GM19240 (cell line): ENCODE data around the gene SNRNP70.

ENCODE experiments used
- DNase-seq: peaks from one replicate; pipeline ENCODE4 v3.0.0; 2011; ENCODE audit warnings: low spot score; ENCODE audit not compliant: insufficient read length

Gene SNRNP70

DNA sequence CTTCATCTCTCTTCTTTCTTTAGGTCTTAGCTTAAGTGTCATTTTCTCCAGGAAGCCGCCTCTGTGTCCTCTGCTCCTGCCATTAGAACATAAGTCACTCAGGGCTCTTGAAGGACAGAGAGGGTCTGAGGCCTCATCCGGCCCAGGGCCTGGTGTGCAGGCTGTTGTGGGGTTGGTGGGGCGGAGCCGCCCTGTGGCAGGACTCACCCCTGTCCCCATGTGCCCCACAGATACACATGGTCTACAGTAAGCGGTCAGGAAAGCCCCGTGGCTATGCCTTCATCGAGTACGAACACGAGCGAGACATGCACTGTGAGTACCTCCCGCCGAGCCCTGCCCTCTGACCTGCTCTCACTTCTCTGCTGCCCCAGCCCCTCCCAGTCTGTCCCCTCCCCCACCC, 15.9 kb downstream of the SNRNP70 start:
- no peak for DNase-seq

DNA sequence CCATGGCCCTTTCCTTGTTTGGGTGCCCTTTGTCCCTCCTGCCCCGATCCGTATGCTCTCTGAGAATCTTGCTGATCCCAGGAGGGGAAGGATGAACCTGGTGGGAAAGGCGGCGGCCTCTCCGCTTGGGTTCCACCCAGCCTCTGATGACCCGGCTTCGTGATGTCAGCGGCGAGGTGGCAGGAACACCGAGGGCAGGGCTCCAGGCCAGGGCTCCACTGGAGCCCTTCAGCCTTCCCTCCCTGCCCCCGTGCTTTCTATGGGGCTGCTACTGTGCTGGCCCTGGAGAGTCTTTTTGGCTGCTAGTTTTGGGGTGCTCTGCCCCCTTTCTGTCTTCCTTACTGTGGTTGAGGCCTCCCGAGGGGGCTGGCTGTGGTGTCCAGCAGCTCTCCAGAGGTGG, 17.1 kb downstream of the SNRNP70 start:
- DNase-seq = no peak

DNA sequence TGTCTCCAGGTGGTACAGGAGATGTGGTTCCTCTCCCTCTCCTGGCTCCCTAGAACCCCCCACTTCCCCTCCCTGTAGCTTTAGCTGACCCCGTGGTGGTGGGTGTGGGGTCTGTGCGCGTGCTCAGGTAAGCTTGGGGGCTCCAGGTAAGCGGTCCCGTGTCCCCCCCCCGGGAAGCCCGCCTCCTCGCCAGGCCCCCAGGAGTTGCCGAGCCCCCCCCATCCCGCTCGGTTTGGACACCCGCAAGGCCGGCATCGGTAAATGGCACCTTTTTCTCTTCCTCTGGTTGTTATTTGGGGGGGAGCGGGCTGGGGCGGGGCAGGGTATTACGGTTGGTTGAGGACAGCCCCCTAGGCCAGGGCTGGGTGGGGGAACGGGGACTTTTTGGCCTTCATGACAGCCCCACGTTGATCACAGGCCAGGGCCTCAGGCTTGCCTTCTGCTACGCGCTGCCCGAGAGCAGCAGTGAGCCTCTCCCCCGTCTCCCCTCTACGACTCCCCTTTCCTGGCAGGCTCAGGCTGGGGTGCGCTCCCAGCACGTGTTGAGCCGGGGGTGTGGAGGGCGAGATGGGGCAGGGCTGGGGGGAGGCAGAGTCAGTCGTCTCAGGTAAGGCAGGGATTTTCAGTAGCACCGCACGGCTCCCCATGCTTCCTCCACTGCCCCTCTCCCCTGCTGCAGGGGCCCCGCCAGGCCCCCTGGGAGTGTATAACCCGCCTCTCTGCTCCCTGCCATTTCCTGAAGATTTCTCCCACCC, 18.3 kb downstream of the SNRNP70 start:
- no peak for DNase-seq

DNA sequence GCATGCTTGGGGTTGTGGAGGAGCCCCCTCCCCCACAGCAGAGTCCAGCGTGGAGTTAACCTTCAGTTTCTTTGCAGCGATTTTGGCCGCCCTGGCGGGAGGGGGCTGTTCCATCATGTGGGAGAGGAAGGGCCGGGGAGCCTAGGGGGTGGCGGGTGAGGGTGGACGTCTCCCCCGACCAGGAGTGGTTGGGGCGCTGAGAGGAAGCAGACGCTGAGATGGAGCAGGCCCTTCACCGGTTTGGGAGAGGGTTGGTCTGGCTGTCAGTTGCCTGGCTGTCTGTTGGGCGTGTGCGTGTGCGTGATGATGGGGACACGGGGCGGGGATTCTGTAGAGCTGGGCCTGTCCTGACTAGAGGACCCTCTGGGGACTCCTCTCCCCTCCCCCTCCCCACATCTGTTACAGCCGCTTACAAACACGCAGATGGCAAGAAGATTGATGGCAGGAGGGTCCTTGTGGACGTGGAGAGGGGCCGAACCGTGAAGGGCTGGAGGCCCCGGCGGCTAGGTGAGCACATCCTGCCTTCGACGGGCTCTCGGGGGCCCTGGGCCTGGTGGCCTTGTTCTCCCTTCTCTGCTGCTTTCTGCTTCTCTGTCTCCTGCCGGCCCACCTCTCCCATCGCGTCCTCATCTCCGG, 19.1 kb downstream of the SNRNP70 start:
- no peak for DNase-seq

DNA sequence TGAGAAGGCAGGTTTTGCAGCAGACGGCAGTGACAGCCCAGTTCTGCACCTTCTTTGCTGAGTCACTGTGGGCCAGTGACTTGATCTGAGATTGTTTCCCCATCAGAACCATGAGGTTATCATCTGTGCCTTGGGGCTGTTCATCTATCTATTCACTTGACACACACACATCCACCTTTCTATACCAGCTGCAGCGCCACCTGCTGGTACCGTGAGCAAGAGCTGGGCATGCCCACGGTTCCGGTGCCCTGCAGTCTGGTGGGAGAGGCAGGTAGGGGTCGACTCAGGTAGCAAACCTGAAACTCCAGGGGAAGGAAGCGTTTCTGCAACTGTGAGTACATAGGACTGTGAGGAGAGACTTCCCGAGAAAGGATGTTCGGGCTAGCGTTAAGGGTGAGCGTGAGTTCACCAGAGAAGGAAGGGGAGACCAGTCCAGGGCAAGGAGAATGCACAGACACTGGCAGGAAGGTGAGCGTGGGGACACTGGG, 21.4 kb downstream of the SNRNP70 start:
- DNase-seq = no peak

DNA sequence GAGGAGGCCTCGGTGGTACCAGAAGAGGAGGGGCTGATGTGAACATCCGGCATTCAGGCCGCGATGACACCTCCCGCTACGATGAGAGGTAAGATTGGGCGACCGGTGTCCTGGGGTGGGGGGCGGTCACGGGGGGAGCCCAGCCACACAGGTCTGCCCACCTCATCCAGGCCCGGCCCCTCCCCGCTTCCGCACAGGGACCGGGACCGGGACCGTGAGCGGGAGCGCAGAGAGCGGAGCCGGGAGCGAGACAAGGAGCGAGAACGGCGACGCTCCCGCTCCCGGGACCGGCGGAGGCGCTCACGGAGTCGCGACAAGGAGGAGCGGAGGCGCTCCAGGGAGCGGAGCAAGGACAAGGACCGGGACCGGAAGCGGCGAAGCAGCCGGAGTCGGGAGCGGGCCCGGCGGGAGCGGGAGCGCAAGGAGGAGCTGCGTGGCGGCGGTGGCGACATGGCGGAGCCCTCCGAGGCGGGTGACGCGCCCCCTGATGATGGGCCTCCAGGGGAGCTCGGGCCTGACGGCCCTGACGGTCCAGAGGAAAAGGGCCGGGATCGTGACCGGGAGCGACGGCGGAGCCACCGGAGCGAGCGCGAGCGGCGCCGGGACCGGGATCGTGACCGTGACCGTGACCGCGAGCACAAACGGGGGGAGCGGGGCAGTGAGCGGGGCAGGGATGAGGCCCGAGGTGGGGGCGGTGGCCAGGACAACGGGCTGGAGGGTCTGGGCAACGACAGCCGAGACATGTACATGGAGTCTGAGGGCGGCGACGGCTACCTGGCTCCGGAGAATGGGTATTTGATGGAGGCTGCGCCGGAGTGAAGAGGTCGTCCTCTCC, 22.6 kb downstream of the SNRNP70 start:
- DNase-seq = no peak

DNA sequence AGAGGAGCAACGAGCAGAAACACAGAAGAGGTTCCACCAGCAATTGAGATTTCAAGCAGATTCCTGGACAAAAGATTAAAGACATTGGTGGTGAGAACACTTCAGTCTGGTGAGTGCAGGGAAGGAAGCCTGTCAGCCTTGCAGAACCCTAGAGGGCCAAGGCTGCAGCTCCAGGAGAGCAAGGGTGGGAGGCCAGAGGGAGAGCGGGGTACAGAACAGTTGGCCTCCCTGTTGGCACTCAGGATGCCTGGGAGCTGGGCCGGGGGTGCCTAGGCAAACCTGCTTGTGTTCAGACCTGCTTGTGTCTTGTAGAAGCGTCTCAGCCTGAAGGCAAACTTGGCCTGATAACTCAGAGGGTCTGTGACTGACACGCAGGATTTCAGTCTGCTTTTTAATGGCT, 23.8 kb downstream of the SNRNP70 start:
- DNase-seq = no peak

DNA sequence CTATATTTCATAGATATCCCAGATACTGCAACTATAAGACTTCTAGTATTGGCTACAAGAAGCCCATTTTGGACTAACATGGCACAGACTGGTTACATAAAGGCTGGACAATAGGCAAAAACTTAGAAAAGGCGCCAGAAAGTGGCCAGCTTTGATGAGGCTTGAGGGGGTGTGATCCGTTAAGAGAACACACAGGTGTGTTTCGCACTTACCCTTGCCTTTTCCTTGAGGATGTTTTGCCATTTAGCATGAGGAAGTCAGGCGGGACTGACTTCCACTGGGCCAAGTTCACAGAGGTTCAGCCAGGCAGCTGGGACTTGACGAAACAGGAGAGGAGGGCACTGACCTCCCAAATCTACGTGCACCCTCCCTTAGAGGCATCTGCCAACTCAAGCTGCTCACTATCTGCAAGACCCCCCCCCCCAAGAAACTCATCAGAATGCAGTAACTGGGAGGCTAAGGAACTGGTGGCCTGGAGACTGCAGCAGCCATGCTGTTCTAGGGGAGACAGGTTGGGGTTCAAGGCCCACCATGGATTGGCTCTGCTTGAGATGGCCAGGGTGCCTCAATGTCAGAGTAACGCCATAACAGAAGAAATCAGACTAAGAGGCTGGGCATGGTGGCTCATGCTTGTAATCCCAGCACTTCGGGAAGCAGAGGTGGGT, 24.4 kb downstream of the SNRNP70 start:
- DNase-seq = no peak

DNA sequence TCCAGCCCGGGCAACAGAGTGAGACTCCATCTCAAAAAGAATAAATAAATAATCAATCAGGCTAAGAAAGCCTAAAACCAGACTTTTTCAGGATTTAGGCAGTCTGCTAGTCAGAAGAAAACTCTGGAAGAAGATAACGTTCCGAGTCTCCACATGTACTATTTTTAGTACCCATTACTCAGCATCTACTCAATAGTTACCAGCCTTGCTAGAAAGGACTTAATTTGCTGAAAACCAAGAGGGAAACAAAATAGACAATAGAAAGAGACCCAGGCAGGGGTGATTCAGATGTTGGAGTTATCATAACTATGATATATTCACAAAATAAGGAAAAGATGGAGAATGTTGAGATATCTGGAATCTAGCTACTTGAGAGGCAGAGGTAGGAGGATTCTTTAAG, 25.3 kb downstream of the SNRNP70 start:
- no peak for DNase-seq

DNA sequence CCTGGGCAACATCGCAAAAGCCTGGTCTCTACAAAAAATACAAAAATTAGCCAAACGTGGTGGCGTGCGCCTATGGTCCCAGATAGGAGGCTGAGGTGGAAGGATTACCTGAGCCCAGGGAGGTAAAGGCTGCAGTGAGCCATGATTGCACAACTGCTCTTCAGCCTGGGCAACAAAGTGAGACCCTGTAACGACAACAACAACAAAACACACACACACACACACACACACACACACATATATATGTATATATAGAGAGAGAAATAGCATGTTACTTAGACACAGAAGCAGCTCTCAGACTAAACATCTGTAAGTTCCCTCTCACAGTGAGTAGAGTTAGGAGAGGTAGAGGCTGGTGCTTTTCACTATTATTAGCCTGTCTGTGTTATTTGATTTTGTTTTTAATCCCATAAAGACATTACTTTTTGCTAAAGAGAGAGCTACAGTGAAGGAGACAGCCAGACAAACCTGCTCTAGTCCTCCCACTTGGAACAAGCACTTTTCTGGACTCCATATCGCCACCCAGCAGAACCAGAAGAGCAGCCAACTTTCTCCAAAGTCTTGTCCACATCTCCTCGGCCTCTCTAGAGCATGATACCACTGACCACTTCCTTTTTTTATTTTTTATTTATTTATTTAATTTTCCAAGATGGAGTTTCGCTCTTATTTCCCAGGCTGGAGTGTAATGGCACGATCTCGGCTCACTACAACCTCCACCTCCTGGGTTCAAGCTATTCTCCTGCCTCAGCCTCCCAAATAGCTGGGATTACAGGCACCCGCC, 26.2 kb downstream of the SNRNP70 start:
- no peak for DNase-seq

DNA sequence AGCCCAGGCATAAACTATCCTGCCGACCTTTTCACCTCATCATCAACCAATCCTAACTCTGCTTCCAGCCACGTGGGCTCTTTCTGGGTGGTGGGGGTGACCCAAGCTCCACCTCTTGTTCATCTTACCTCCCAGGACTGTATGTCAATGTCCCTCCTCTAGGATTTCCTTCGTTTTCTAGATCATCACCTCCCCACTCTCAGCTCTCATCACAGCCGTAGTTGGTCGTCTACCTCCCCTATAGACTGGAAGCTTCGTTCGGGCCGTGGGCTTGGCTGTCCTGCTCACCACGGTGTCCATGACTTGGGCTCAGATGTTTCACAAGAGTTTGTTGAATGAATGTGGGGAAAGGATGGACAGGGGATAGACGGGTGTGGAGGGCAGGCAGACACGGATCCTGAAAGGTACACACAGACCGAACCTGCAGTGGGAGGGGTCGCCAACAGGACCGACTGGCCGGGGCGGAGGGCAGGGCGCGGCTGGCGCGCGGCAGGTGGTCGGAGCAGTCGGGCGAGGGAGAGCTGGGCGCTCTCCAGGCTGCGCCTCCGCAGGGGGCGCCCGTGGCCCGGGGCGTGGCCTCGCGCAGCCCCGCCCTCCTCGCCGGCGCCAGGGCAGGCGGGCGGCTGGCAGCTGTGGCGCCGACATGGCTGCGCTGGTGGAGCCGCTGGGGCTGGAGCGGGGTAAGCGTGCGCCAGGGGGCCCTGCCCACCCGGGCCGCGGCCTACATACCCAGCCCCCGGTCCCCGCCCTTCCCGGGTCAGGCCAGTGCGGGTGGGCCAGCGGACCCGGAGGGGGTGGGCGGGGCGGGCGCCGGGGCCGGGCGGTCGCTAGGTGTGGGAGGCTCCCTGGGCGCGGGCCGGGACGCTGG, 28.7 kb downstream of the SNRNP70 start, which contains the start of gene LIN7B:
TSS of gene LIN7B (plus strand) at position 609 of the 868 bp plus-strand sequence. CDS start at position 644, 35 bp downstream.
- peak; percentile 94 for DNase-seq

DNA sequence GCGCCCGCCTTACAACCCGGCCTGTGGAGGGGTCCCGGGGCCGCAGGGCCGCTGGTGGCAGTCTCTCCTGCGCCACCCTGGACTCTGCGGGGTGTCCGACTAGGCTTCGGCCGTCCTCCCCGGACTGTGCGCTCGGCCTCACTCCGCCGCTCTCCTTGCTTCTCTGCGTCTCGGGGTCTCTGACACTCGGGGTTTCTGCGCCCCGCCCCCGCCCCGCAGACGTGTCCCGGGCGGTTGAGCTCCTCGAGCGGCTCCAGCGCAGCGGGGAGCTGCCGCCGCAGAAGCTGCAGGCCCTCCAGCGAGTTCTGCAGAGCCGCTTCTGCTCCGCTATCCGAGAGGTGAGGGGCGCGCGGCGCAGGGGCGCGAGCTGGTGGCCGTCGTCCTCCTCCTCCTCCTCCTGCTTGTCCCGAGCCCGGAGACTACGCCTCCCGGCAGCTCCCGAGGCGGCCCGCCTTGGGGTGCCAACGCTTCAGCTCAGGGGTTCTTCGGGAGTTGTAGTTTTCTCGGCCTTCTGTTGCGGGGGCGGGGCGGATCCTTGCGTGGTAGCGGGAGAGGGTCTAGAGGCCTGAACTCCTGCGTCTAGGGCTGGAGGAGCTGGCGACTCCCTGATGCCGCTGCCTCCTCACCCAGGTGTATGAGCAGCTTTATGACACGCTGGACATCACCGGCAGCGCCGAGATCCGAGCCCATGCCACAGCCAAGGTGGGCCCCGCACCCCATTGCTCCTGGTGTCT, 29.5 kb downstream of the SNRNP70 start:
- DNase-seq = no peak

DNA sequence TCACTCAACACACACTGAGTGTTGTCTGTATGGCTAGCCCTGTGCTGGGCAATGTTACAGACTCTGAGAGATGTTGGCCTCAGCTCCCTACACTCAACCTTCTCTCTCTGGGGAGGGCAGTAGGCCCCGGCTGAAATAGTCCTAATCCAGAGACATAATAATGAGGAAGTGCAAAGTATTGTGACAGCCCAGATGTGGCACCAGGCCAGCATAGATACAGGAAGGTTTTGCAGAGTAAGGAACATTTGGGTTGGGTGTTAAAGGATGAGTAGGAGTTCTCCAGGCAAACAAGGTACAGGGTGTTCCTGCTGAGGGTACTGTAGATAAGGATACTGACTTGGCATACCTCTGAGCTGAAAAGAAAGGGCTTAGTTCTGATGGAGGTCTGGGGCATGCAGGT, 31.3 kb downstream of the SNRNP70 start:
- no peak for DNase-seq

DNA sequence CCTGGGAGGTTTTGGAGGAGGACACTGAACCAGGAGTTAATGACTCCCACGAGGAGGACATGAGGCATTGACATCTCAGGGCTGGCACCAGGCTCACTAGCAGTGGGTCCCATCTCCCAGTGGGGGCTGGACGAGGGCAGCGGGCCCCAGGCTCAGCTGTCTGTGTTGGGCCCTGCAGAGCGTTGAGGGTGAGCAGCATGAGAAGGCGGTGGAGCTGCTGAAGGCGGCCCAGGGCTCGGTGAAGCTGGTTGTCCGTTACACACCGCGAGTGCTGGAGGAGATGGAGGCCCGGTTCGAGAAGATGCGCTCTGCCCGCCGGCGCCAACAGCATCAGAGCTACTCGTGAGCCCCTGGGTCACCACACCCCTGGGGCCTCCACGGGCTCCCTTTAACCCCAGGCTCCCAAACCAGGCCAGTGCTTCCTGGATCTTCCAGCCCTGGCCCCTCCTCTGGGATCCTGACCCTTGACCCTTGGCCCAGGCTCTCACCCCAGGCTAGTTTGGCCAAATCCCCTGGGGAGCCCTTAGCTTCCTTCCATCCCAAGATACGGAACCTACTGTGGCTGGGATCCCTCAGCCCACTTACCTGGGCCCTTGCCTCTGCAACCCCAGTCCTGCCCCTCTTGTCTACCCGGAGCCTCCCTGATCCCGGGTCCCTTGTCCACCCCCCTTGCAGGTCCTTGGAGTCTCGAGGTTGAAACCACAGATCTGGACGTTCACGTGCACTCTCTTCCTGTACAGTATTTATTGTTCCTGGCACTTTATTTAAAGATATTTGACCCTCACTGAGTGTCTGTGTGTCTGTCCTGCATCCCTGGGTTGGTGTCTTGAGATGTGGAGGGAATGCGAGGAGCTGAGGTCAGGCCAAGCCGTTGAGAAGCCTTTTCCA, 32.7 kb downstream of the SNRNP70 start:
- no peak for DNase-seq

DNA sequence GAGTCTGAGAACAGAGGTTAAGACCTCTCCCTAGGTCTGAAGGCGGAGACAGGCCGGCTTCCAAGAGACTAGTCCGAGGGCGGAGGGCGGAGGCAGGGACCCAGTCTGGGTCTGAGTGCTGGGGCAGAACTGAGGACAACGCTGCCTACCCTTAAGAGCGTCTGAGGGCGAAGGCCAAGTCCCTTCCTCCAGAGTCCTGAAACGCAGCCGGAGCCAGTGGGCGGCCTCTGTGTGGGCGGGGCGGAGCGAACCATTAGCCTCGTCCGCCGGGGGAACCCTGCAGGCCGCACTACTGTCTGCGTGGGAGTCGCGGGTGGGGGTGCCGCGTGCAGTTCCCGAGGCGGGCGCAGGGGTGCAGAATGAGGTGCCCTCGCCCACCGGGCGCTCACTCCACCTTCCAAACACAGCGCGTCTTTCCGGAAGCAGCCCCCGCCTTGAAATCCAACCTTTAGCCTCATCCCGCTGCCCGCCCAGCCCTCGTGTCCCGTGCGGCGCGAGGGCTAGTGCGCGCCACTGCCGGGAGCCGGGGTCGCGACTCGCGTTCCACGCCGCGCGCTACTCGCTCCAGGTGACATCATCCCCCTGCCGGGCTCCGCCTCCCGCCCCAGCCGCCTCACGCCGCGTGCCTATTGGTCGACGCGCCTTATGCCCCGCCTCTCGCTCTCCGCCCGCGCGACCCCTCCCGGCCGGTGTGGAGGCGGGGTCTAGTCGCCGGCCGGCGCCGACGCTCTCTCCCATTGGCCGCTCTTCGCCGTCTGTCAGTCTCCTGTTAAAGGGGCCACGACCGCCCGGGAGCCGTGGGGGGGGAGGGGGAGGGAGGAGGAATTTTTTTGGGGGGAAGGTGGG, 33.5 kb downstream of the SNRNP70 start, which contains the start of gene C19orf73:
TSS of gene C19orf73 (minus strand) at position 579 of the 846 bp plus-strand sequence. CDS start at position 458, 121 bp downstream.
- peak; percentile 83 for DNase-seq

DNA sequence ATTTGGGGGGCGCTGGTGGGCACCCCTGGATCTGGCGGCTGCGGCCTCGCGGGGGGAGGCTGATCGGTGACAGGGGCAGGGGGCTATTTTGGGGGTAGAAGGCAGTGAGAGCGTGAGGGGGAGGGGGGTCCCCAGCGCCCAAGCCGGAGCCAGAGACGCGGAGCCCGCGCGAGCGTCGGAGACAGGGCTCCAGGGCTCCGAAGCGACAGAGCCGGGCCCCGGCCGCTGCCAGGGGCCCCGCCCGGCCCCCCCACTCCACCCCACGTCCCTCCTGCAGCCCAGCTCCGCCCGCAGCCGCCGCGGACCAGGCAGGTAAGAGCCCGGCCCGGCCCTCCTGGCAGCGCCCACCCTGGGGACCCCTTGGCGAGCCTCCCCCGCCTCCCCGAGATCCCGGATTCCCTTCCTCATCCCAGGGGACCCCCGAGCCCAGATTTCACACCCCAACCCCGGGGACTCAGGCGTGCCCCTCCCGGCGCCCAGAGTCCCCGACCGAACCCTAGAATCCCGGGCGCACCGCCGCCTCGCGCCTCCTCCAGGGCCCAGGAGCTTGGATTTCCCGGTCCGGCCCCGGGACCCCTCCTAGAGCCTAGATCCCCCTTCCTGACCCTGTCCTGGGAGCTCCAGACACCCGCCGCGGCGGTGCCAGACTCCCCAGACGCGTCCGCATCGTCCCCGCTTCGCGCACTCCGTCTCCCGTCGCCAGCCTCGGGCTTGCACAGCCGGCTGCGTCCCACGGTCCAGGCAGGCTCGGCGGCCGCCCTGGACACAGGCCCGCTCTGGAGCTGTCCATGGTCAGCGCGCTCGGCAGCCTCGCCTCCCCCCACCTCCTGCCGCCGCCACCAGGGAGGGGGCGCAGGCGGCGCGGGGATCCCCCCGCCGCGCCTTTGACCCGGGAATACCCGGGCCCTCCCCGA, 34.4 kb downstream of the SNRNP70 start, which contains the start of gene PPFIA3:
TSS of gene PPFIA3 (plus strand) at position 134 of the 914 bp plus-strand sequence. CDS start 8,330 bp downstream, outside the sequence.
- DNase-seq = no peak
